K562 (cell line): ENCODE measurements around the gene METTL22. TPM values are rescaled to one million over a fixed set of nuclear protein-coding genes. Genes with fewer than 3 reads are reported as not detected.

Source experiments
- ATAC-seq: fragments of 200-7000 bp; cut with Tn5 transposase; 3 replicates; pipeline ENCODE4 v1.9.1; 2020; ENCODE audit warnings: moderate library complexity
- BruUV-seq: library from RNA; stranded (reverse); fragments of 400-500 nt; replicated peaks from 2 replicates; lab custom pipeline; 2021; lab: Mats Ljungman, UMichigan
- CTCF ChIA-PET: fragments of 300-600 bp; formaldehyde crosslinking; extraction: SDS; loops from one replicate; lab custom pipeline; 2021; ENCODE audit warnings: low intra/inter-chr PET ratio; lab: Yijun Ruan, JAX
- POLR2A ChIA-PET: fragments of 300-600, 350-650 bp; sonication (Branson Sonifier 250); formaldehyde crosslinking; extraction: SDS; loops from one replicate; lab custom pipeline; 2021; ENCODE audit warnings: antibody characterized with exemption, inconsistent platforms; lab: Yijun Ruan, JAX
- DNase-seq, 4 experiments: peaks; one replicate each; pipeline versions ENCODE4 v3.0.0 to v3.0.0-alpha.2; 2011 to 2018; ENCODE audit warnings: low spot score in 3 of 4, mixed read lengths in 3 of 4; ENCODE audit errors: extremely low read depth in 1 of 4
- FAIRE-seq: peaks from 2 replicates; lab custom pipeline; 2011; peaks lifted over from hg19 to GRCh38; lab: Jason Lieb, UNC
- H2AFZ ChIP-seq: 2 replicates; pipeline ENCODE4 v1.6.0; 2011; ENCODE audit warnings: low read depth, low read length, control low read depth, inconsistent platforms
- H3K27ac ChIP-seq: fragments of 200-600 bp; 3 replicates; pipeline ENCODE4 v1.8.0; 2011; ENCODE audit warnings: low read depth, mild to moderate bottlenecking, control low read depth, inconsistent platforms, low read length, moderate library complexity, mixed read lengths; ENCODE audit errors: extremely low read depth
- H3K27me3 ChIP-seq, 2 experiments: fragments of 300-600 bp in 1 of 2; 2 replicates in 1 of 2; 3 replicates in 1 of 2; pipeline versions ENCODE4 v1.6.0 to v1.8.0; 2011; ENCODE audit warnings: inconsistent platforms in 2 of 2, low read length in 2 of 2, mild to moderate bottlenecking in 1 of 2, mixed read lengths in 1 of 2, moderate library complexity in 1 of 2; ENCODE audit not compliant: control insufficient read depth in 2 of 2, insufficient read depth in 2 of 2
- H3K36me3 ChIP-seq: fragments of 300-600 bp; 3 replicates; pipeline ENCODE4 v1.8.0; 2011; ENCODE audit warnings: mild to moderate bottlenecking, low read length, inconsistent platforms; ENCODE audit not compliant: control insufficient read depth, insufficient read depth
- H3K4me1 ChIP-seq, 2 experiments: fragments of 200-600 bp in 1 of 2; replicated peaks in 1 of 2; 2 replicates in 1 of 2; 3 replicates in 1 of 2; pipeline versions ENCODE4 v1.5.1 to v1.8.0; 2011; ENCODE audit warnings: inconsistent platforms in 2 of 2, low read length in 2 of 2, mild to moderate bottlenecking in 1 of 2, mixed read lengths in 1 of 2, moderate library complexity in 1 of 2; ENCODE audit not compliant: control insufficient read depth in 2 of 2, insufficient read depth in 2 of 2
- H3K4me2 ChIP-seq: 2 replicates; pipeline ENCODE4 v1.6.1; 2011; ENCODE audit warnings: low read length, control low read depth, inconsistent platforms, mixed read lengths; ENCODE audit not compliant: insufficient read depth
- H3K4me3 ChIP-seq: fragments of 200-600 bp; sonication (generic), shearing (Covaris generic); 2 replicates; pipeline ENCODE4 v1.5.1; 2016; ENCODE audit warnings: control low read depth, inconsistent platforms
- H3K79me2 ChIP-seq: fragments of 200-600 bp; 3 replicates; pipeline ENCODE4 v1.8.0; 2011; ENCODE audit warnings: low read length, inconsistent platforms; ENCODE audit not compliant: control insufficient read depth, insufficient read depth
- H3K9ac ChIP-seq, 2 experiments: 2 replicates each; pipeline versions ENCODE4 v1.6.0 to v1.6.1; 2011; ENCODE audit warnings: low read depth in 2 of 2, low read length in 2 of 2, control low read depth in 1 of 2, inconsistent platforms in 1 of 2, mild to moderate bottlenecking in 1 of 2, mixed read lengths in 1 of 2; ENCODE audit not compliant: insufficient read depth in 1 of 2
- H3K9me1 ChIP-seq: one replicate; pipeline ENCODE4 v1.6.0; 2011; ENCODE audit warnings: inconsistent platforms, mild to moderate bottlenecking, low read length, moderate library complexity; ENCODE audit not compliant: control insufficient read depth, insufficient read depth
- H3K9me3 ChIP-seq: replicated peaks from 2 replicates; pipeline ENCODE4 v1.5.1; 2011; ENCODE audit warnings: low read depth, low read length, inconsistent platforms; ENCODE audit not compliant: control insufficient read depth, insufficient read depth
- H4K20me1 ChIP-seq: replicated peaks from 2 replicates; pipeline ENCODE4 v1.6.1; 2011; ENCODE audit warnings: low read length, inconsistent platforms, mixed read lengths; ENCODE audit not compliant: control insufficient read depth, insufficient read depth
- ESRRA ChIP-seq: fragments of 450-650 bp; IDR thresholded peaks from 2 replicates; pipeline ENCODE4 v1.6.1; 2014; ENCODE audit warnings: low read depth, mild to moderate bottlenecking, moderate library complexity, borderline replicate concordance
- HDAC6 ChIP-seq: IDR thresholded peaks from 2 replicates; pipeline ENCODE4 v1.6.1; 2012; ENCODE audit warnings: low read depth, mild to moderate bottlenecking, control low read depth, inconsistent platforms, low read length, moderate library complexity
- HNRNPK ChIP-seq: fragments of 200-400 bp; formaldehyde crosslinking; IDR thresholded peaks from one replicate; pipeline ENCODE4 v1.6.1; 2018; ENCODE audit warnings: mild to moderate bottlenecking, low read depth, low read length; ENCODE audit not compliant: poor library complexity, severe bottlenecking
- KLF16 ChIP-seq: IDR thresholded peaks from 2 replicates; pipeline ENCODE4 v1.6.1; 2016; ENCODE audit warnings: antibody characterized with exemption
- MAFF ChIP-seq: IDR thresholded peaks from 2 replicates; pipeline ENCODE4 v1.6.1; 2012; ENCODE audit warnings: low read length, improper control_type of control experiment
- POLR2B ChIP-seq: fragments of 450-650 bp; IDR thresholded peaks from 2 replicates; pipeline ENCODE4 v1.6.1; 2018; ENCODE audit warnings: low read depth; ENCODE audit not compliant: partially characterized antibody
- PRMT5 ChIP-seq: sonication (generic); formaldehyde crosslinking; IDR thresholded peaks from 2 replicates; pipeline ENCODE4 v1.5.0; 2020; ENCODE audit warnings: missing genetic modification reagents
- RBM17 ChIP-seq: fragments of 200-400 bp; formaldehyde crosslinking; IDR thresholded peaks from 2 replicates; pipeline ENCODE4 v1.6.1; 2017; ENCODE audit warnings: low read depth, mild to moderate bottlenecking, low read length, borderline replicate concordance
- ZBED1 ChIP-seq: IDR thresholded peaks from 2 replicates; pipeline ENCODE4 v1.6.1; 2014
- ZNF311 ChIP-seq: fragments of 250-450 bp; sonication (Bioruptor Pico); IDR thresholded peaks from 2 replicates; pipeline ENCODE4 v1.4.0; 2020; ENCODE audit warnings: mild to moderate bottlenecking, moderate library complexity
- ZNF324 ChIP-seq: fragments of 250-450 bp; sonication (Bioruptor Pico); IDR thresholded peaks from 2 replicates; pipeline ENCODE4 v1.4.0; 2020; ENCODE audit warnings: mild to moderate bottlenecking
- ZNF76 ChIP-seq: fragments of 250-450 bp; sonication (Bioruptor Pico); IDR thresholded peaks from 2 replicates; pipeline ENCODE4 v1.4.0; 2020; ENCODE audit warnings: mild to moderate bottlenecking, moderate library complexity, borderline replicate concordance
- WGBS: fragments of 100-300 bp; shearing (Covaris generic); methylation state at CpG from one replicate; pipeline ENCODE4 v1.1.6; 2016; ENCODE audit warnings: low coverage, mixed read lengths; ENCODE audit not compliant: insufficient coverage; ENCODE audit errors: missing lambda C conversion rate; 5-methylcytosine and 5-hydroxymethylcytosine counted together
- in situ Hi-C: fragments of 300-500 bp; cut with MboI; formaldehyde crosslinking; loops from 4 replicates; pipeline ENCODE4 v1.15.0; 2018; ENCODE audit warnings: inconsistent platforms, mixed read lengths
- intact Hi-C: fragments of 100-400 bp; cut with micrococcal nuclease; formaldehyde crosslinking; loops from 2 replicates; pipeline ENCODE4 v1.14.2; 2022
- polyA plus RNA-seq, 8 experiments: library from polyadenylated mRNA; depleted of rRNA in 4 of 8; stranded (reverse) in 5 of 8; unstranded in 3 of 8; fragments of >200 nt; fragmentation: Nextera tagmentation in 2 of 8; fragmentation: Illumina TruSeq in 1 of 8; extraction: Ambion mirVana in 2 of 8; extraction: Trizol in 1 of 8; gene quantifications; 2 replicates each; pipeline versions ENCODE4 v1.2.1 to v1.2.3, GENCODE V29; 2011 to 2014; ENCODE audit warnings: inconsistent platforms in 1 of 8, missing spikeins in 1 of 8
- total RNA-seq, 7 experiments: library from RNA; depleted of rRNA in 6 of 7; stranded (reverse); fragments of >200 nt in 6 of 7; fragmentation: Illumina TruSeq in 2 of 7; extraction: Trizol in 2 of 7; gene quantifications; 2 replicates each; pipeline versions ENCODE4 v1.2.1 to v1.2.3, GENCODE V29; 2011 to 2021; ENCODE audit warnings: low replicate concordance in 1 of 7
- TF ChIP-seq, protein P1 (sequence below): fragments of 250-450 bp; sonication (Bioruptor Pico); IDR thresholded peaks from 2 replicates; pipeline ENCODE4 v1.9.0; 2021; ENCODE audit warnings: mild to moderate bottlenecking, inconsistent platforms

METTL22 gene
- total and polyA plus RNA-seq, 9 of the 15 experiments (the other 6 are each of a cell fraction or from before 2014, with no cell fraction given) = 6.9 to 33.2 (median 18.5) TPM

- no peak overlapping the region for H3K27ac ChIP-seq
- ChIA-PET CTCF (no interaction called here), POLR2A (interaction anchor here (0.8 kb wide), 1 partner anchor 13 kb away, joined by 3 read pairs; no protein-coding TSS in a partner anchor)
- DNase-seq (no peak), ATAC-seq (no peak), FAIRE-seq (no peak)
- TF ChIP-seq ZNF324 (CRISPR knock-in tag) (no peak), HNRNPK (no peak), ZBED1 (no peak), KLF16 (no peak), RBM17 (no peak), ZNF311 (CRISPR knock-in tag) (no peak), POLR2B (no peak), PRMT5 (CRISPR knock-in tag) (no peak), HDAC6 (no peak), ESRRA (no peak), ZNF76 (CRISPR knock-in tag) (no peak), MAFF (no peak)
- TF ChIP-seq, protein P1, sequence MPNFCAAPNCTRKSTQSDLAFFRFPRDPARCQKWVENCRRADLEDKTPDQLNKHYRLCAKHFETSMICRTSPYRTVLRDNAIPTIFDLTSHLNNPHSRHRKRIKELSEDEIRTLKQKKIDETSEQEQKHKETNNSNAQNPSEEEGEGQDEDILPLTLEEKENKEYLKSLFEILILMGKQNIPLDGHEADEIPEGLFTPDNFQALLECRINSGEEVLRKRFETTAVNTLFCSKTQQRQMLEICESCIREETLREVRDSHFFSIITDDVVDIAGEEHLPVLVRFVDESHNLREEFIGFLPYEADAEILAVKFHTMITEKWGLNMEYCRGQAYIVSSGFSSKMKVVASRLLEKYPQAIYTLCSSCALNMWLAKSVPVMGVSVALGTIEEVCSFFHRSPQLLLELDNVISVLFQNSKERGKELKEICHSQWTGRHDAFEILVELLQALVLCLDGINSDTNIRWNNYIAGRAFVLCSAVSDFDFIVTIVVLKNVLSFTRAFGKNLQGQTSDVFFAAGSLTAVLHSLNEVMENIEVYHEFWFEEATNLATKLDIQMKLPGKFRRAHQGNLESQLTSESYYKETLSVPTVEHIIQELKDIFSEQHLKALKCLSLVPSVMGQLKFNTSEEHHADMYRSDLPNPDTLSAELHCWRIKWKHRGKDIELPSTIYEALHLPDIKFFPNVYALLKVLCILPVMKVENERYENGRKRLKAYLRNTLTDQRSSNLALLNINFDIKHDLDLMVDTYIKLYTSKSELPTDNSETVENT = no peak
- peaks cover 0 to 12% of the 10 kb centered on the region in 2 experiments; a peak in 4 of 5 replicates for H3K4me1 ChIP-seq
- no peak overlapping the region for H2AFZ ChIP-seq
- H4K20me1 ChIP-seq = peaks cover 18% of the 10 kb centered on the region; the same call in 1 of the 2 replicates
- no peak overlapping the region for H3K4me3 ChIP-seq
- 4% methylated on average over 7 of the region's 7 CpGs for WGBS
- no peaks in the 10 kb centered on the region for H3K9me1 ChIP-seq
- H3K9me3 ChIP-seq = no peaks in the 10 kb centered on the region; the same call in 1 of the 2 replicates
- no TSS peak for BruUV-seq
- no peaks in the 10 kb centered on the region for H3K79me2 ChIP-seq
- no peak overlapping the region for H3K9ac ChIP-seq
- H3K27me3 ChIP-seq = peaks cover 20 to 31% of the 10 kb centered on the region in 2 experiments; a peak in 4 of 5 replicates
- intact Hi-C loops = no loop called here
- no peak overlapping the region for H3K4me2 ChIP-seq
- in situ Hi-C loops = no loop called here
- H3K36me3 ChIP-seq = no peaks in the 10 kb centered on the region
Observed at GRCh38 chr16:8676737-8677375, 55.4 kb downstream of the METTL22 start.
